Cardiac fibroblast (primary cell): ENCODE data around the gene CD46.

ENCODE experiments used
- DNase-seq, 2 donors: peaks; one replicate each; pipeline versions ENCODE4 v3.0.0 to v3.0.0-alpha.2; 2010; ENCODE audit warnings: low read depth in 2 of 2
- H3K4me3 ChIP-seq, 2 donors: replicated peaks in 1 of 2; 1 replicate in 1 of 2; 2 replicates in 1 of 2; pipeline ENCODE4 v1.5.1; 2011; ENCODE audit warnings: low read depth in 2 of 2, low read length in 2 of 2, mild to moderate bottlenecking in 2 of 2, moderate library complexity in 1 of 2
- TF ChIP-seq, protein P1 (sequence below): IDR thresholded peaks from one replicate; pipeline ENCODE4 v1.5.1; 2011; ENCODE audit warnings: low read depth, mild to moderate bottlenecking, low read length, inconsistent platforms

CD46 gene

GRCh38 chr1:207817778-207818751, 66.2 kb downstream of the CD46 start:
- TF ChIP-seq, protein P1, sequence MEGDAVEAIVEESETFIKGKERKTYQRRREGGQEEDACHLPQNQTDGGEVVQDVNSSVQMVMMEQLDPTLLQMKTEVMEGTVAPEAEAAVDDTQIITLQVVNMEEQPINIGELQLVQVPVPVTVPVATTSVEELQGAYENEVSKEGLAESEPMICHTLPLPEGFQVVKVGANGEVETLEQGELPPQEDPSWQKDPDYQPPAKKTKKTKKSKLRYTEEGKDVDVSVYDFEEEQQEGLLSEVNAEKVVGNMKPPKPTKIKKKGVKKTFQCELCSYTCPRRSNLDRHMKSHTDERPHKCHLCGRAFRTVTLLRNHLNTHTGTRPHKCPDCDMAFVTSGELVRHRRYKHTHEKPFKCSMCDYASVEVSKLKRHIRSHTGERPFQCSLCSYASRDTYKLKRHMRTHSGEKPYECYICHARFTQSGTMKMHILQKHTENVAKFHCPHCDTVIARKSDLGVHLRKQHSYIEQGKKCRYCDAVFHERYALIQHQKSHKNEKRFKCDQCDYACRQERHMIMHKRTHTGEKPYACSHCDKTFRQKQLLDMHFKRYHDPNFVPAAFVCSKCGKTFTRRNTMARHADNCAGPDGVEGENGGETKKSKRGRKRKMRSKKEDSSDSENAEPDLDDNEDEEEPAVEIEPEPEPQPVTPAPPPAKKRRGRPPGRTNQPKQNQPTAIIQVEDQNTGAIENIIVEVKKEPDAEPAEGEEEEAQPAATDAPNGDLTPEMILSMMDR, result no peak

GRCh38 chr1:207818971-207819451, 67.2 kb downstream of the CD46 start:
- peak overlapping the region in 1 of 2 donors; percentile 22 for H3K4me3 ChIP-seq
- DNase-seq, result peak; percentile 54 to 77
- TF ChIP-seq, protein P1, result no peak

More at GRCh38 chr1:207817778-207818751, 66.2 kb downstream of the CD46 start:
- DNase-seq, result no peak
- no peak overlapping the region for H3K4me3 ChIP-seq

GRCh38 chr1:207820568-207821463, 69.0 kb downstream of the CD46 start:
- TF ChIP-seq, protein P1, result no peak
- no peak overlapping the region for H3K4me3 ChIP-seq
- DNase-seq, result no peak

- TF ChIP-seq, protein P1, result no peak
- H3K4me3 ChIP-seq, result no peak overlapping the region
- DNase-seq, result no peak
These were observed 69.7 kb downstream of the CD46 start for GRCh38 chr1:207821464-207822045.

DNA sequence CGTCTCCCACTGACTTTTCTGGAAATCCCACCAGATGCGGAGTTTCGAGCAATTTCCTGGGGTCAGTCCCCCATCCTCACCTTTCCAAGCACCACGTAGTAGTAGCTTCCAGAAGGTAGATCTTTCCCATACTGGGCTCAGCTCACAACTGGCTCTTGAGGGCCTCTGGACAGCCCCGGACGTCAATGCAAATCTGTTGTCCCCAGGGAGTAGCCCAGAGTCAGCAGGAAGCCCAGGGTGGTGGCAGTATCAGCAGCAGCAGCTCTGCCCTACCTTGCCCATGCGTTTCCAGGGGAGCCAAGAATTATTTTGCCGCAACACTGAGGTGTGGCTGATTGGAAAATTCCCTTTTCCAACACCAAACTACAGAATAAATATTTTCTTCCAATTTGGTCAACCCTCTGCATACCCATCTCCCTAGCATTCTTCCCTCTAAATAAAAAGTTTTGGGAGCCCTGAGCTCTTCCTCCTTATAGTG, 70.3 kb downstream of the CD46 start:
- TF ChIP-seq, protein P1, result no peak
- no peak for DNase-seq
- peak overlapping the region in 1 of 2 donors; percentile 2 for H3K4me3 ChIP-seq
